HCT116 (cell line): ENCODE results near the gene HHAT.

ENCODE experiments used
- CEBPB ChIP-seq: IDR thresholded peaks from 2 replicates; pipeline ENCODE4 v1.6.1; 2012; ENCODE audit warnings: low read depth
- ELF1 ChIP-seq: IDR thresholded peaks from 2 replicates; pipeline ENCODE4 v1.6.1; 2012; ENCODE audit warnings: low read depth, borderline replicate concordance
- EZH2 ChIP-seq: fragments of 200-600 bp; sonication (generic); IDR thresholded peaks from 2 replicates; pipeline ENCODE4 v1.6.1; 2017; ENCODE audit warnings: antibody characterized with exemption, mixed run types
- EZH2phosphoT487 ChIP-seq: fragments of 200-600 bp; IDR thresholded peaks from 2 replicates; pipeline ENCODE4 v1.6.1; 2018; ENCODE audit warnings: antibody characterized with exemption, borderline replicate concordance
- POLR2A ChIP-seq: IDR thresholded peaks from 2 replicates; pipeline ENCODE4 v1.7.0; 2011; ENCODE audit warnings: borderline replicate concordance; ENCODE audit not compliant: insufficient read depth, insufficient read length; ENCODE audit errors: extremely low read depth
- POLR2AphosphoS5 ChIP-seq: IDR thresholded peaks from 2 replicates; pipeline ENCODE4 v1.6.1; 2011; ENCODE audit warnings: mild to moderate bottlenecking, low read depth, low read length, moderate library complexity
- RAD21 ChIP-seq: IDR thresholded peaks from 2 replicates; pipeline ENCODE4 v1.6.1; 2012; ENCODE audit warnings: low read depth, mild to moderate bottlenecking
- SRF ChIP-seq: IDR thresholded peaks from 2 replicates; pipeline ENCODE4 v1.6.1; 2012; ENCODE audit warnings: low read depth
- TCF7L2 ChIP-seq: IDR thresholded peaks from 2 replicates; pipeline ENCODE4 v1.7.0; 2011; ENCODE audit warnings: borderline replicate concordance, inconsistent platforms; ENCODE audit not compliant: insufficient read depth, insufficient read length; ENCODE audit errors: extremely low read depth
- ZFX ChIP-seq: fragments of 450-650 bp; IDR thresholded peaks from 2 replicates; pipeline ENCODE4 v1.6.1; 2017
- TF ChIP-seq, protein P1 (sequence below), 3 experiments: fragments of 200-600 bp in 1 of 3; sonication (generic) in 1 of 3; IDR thresholded peaks in 2 of 3; conservative IDR thresholded peaks in 1 of 3; 2 replicates each; pipeline ENCODE4 v1.5.1; 2012 to 2017; ENCODE audit warnings: low read depth in 2 of 3, low read length in 2 of 3, antibody characterized with exemption in 1 of 3, borderline replicate concordance in 1 of 3, control low read depth in 1 of 3, mild to moderate bottlenecking in 1 of 3, mixed read lengths in 1 of 3, mixed run types in 1 of 3, moderate library complexity in 1 of 3; ENCODE audit not compliant: insufficient read depth in 1 of 3
- TF ChIP-seq, protein P2 (sequence below): IDR thresholded peaks from 2 replicates; pipeline ENCODE4 v1.6.1; 2012; ENCODE audit warnings: low read depth
- TF ChIP-seq, protein P3 (sequence below): IDR thresholded peaks from 2 replicates; pipeline ENCODE4 v1.6.1; 2012
- TF ChIP-seq, protein P4 (sequence below): IDR thresholded peaks from 2 replicates; pipeline ENCODE4 v1.6.1; 2011; ENCODE audit warnings: mild to moderate bottlenecking, low read length, moderate library complexity; ENCODE audit not compliant: insufficient replicate concordance; ENCODE audit errors: extremely low read depth

DNA sequence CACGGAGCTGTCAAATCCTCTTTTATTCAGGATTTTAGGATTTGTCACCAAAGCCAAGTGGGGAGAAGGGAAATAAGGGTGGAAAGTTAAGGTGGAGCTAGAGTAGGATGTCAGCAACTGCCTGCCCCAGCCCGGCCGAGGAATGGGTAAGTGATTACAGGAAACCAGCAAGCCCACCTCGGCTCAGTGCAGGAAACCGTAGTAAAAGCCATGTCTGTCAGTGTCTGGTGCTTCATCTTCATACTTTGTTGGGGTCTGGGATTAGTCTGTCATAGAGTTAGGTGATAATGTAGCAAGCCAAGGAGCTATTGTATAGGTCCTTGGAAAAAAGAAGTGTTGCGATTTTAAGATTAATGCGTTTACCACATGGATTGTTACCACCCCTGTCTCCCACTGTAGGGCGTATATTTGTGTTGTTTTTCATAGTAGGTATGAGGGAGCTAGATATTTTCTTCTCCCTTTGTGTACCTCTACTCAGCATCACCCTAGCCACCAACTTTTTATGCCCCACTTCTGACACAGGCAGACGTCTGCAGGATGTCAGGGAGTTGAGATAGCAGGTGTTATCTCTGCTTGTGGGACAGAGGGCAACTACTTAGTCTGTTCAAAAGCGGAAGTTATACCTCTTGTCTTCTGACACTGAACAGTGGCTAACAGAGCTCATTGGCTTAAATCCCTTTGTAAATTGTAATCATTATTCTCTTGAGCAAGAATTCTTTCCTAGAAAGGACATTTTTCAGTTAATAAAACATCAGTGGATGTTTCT, 253.7 kb downstream of the HHAT start:
- TF ChIP-seq, protein P1, sequence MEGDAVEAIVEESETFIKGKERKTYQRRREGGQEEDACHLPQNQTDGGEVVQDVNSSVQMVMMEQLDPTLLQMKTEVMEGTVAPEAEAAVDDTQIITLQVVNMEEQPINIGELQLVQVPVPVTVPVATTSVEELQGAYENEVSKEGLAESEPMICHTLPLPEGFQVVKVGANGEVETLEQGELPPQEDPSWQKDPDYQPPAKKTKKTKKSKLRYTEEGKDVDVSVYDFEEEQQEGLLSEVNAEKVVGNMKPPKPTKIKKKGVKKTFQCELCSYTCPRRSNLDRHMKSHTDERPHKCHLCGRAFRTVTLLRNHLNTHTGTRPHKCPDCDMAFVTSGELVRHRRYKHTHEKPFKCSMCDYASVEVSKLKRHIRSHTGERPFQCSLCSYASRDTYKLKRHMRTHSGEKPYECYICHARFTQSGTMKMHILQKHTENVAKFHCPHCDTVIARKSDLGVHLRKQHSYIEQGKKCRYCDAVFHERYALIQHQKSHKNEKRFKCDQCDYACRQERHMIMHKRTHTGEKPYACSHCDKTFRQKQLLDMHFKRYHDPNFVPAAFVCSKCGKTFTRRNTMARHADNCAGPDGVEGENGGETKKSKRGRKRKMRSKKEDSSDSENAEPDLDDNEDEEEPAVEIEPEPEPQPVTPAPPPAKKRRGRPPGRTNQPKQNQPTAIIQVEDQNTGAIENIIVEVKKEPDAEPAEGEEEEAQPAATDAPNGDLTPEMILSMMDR (IDR thresholded peaks at IDR 0.05 in 2 of 3, conservative IDR thresholded peaks at IDR 0.05 in 1 of 3; ENCODE audit: borderline replicate concordance in 1 of 3, insufficient read depth in 1 of 3, low read depth in 2 of 3, low read length in 2 of 3) = no peak
- TF ChIP-seq ELF1 (no peak), POLR2AphosphoS5 (no peak), SRF (no peak), CEBPB (no peak), ZFX (no peak), EZH2 (no peak), RAD21 (no peak), POLR2A (no peak), EZH2phosphoT487 (no peak), TCF7L2 (no peak)
- TF ChIP-seq, protein P2, sequence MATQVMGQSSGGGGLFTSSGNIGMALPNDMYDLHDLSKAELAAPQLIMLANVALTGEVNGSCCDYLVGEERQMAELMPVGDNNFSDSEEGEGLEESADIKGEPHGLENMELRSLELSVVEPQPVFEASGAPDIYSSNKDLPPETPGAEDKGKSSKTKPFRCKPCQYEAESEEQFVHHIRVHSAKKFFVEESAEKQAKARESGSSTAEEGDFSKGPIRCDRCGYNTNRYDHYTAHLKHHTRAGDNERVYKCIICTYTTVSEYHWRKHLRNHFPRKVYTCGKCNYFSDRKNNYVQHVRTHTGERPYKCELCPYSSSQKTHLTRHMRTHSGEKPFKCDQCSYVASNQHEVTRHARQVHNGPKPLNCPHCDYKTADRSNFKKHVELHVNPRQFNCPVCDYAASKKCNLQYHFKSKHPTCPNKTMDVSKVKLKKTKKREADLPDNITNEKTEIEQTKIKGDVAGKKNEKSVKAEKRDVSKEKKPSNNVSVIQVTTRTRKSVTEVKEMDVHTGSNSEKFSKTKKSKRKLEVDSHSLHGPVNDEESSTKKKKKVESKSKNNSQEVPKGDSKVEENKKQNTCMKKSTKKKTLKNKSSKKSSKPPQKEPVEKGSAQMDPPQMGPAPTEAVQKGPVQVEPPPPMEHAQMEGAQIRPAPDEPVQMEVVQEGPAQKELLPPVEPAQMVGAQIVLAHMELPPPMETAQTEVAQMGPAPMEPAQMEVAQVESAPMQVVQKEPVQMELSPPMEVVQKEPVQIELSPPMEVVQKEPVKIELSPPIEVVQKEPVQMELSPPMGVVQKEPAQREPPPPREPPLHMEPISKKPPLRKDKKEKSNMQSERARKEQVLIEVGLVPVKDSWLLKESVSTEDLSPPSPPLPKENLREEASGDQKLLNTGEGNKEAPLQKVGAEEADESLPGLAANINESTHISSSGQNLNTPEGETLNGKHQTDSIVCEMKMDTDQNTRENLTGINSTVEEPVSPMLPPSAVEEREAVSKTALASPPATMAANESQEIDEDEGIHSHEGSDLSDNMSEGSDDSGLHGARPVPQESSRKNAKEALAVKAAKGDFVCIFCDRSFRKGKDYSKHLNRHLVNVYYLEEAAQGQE = no peak
- TF ChIP-seq, protein P3, sequence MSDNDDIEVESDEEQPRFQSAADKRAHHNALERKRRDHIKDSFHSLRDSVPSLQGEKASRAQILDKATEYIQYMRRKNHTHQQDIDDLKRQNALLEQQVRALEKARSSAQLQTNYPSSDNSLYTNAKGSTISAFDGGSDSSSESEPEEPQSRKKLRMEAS = no peak
- TF ChIP-seq, protein P4, sequence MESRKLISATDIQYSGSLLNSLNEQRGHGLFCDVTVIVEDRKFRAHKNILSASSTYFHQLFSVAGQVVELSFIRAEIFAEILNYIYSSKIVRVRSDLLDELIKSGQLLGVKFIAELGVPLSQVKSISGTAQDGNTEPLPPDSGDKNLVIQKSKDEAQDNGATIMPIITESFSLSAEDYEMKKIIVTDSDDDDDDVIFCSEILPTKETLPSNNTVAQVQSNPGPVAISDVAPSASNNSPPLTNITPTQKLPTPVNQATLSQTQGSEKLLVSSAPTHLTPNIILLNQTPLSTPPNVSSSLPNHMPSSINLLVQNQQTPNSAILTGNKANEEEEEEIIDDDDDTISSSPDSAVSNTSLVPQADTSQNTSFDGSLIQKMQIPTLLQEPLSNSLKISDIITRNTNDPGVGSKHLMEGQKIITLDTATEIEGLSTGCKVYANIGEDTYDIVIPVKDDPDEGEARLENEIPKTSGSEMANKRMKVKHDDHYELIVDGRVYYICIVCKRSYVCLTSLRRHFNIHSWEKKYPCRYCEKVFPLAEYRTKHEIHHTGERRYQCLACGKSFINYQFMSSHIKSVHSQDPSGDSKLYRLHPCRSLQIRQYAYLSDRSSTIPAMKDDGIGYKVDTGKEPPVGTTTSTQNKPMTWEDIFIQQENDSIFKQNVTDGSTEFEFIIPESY = no peak
